ENCODE measurements around the gene SGCA.

DNA sequence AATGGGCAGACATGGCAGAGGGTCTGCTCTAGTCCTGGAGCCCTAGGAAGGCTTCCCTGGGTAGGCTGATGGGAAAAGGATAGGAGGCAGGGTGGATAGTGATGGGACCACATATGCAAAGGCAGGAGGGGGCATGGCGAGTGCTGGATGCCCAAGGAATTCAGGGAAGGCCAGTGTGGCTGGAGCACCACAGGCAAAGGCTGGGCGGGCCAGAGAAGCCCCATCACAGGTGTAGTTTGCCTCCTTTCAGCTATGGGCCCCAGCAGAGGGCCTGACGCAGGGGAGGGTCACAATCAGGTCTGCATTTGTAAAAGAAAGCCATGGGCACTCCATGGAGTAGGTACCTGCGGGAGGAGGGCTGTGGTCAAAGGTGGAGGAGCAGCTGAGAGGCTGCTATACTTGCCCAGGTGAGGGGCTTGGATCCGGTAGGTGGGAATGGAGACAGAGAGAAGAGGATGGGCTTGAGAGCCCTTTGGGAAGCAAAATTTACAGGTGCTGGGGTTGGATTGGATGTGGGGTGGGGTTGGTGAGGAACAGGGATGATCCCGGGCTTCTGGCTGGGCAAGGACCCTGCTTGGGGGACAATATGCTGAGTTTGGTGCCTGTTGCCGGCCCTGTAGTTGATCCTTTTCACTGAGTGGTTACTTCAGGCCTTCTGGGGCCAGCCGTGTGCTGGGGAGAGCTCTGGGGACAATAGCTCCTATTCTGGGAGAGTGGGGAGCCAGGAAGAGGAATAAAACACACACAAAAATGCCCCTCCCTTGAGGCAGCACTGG is 42.2 kb downstream of the SGCA start:
- TF ChIP-seq EZH2 (IDR thresholded peaks at IDR 0.05), result no peak
- TF ChIP-seq POLR2AphosphoS5 (IDR thresholded peaks at IDR 0.05; ENCODE audit: borderline replicate concordance, low read depth, low read length), result no peak
- no peak for TF ChIP-seq FOXP2 (optimal IDR thresholded peaks at IDR 0.05; ENCODE audit: control extremely low read depth, extremely low read length, insufficient read depth)
